ENCODE results near the gene ATP8B2. TPM values are rescaled to one million over a fixed set of nuclear protein-coding genes. Genes with fewer than 3 reads are reported as not detected.
"Not testable (repeated sequence)": the region's sequence is repeated elsewhere in the genome, so short reads cannot be mapped to it uniquely, and the experiment has no call there.

The ATP8B2 gene
- total RNA-seq, 1 experiment from 2014 or later, result 22.1 TPM

GRCh38 chr1:154304664-154305337, 20.5 kb upstream of the ATP8B2 start:
- Histone ChIP-seq H3K9me3 (ENCODE audit: control insufficient read depth in 1 of 2, insufficient read depth in 1 of 2, low read depth in 1 of 2, low read length in 2 of 2) (no peaks in the 10 kb centered on the region), H3K27ac (ENCODE audit: low read depth, low read length) (no peak overlapping the region), H3K9ac (ENCODE audit: low read length) (no peak overlapping the region), H3K4me2 (ENCODE audit: low read length) (no peak overlapping the region), H3K27me3 (ENCODE audit: insufficient read depth, low read length) (no peaks in the 10 kb centered on the region), H3K4me3 (replicated peaks in 1 of 2; ENCODE audit: low read depth in 1 of 2, low read length in 2 of 2) (no peak overlapping the region), H3K36me3 (ENCODE audit: control insufficient read depth in 1 of 2, insufficient read depth in 2 of 2, low read length in 2 of 2) (no peaks in the 10 kb centered on the region), H4K20me1 (ENCODE audit: insufficient read depth) (no peaks in the 10 kb centered on the region), H3K9me2 (ENCODE audit: insufficient read depth) (no peaks in the 10 kb centered on the region), H3K4me1 (ENCODE audit: control insufficient read depth in 1 of 2, insufficient read depth in 2 of 2, low read length in 2 of 2) (no peaks in the 10 kb centered on the region), H3K79me2 (ENCODE audit: insufficient read depth, low read length) (no peaks in the 10 kb centered on the region), H2AFZ (ENCODE audit: low read depth, low read length, poor library complexity, severe bottlenecking) (no peak overlapping the region)
- ATAC-seq (no peak; the same call in 1 of the 2 replicates), DNase-seq (ENCODE audit: low read depth, low spot score) (no peak)
- BruUV-seq (replicated peaks), result no TSS peak
- intact Hi-C loops (cut with micrococcal nuclease), result no loop called here
- ChIA-PET CTCF (no interaction called here), POLR2A (no interaction called here), RAD21 (ENCODE audit: low non-redundant PET in 1 of 2, low total read pairs in 2 of 2, uncharacterized antibody in 2 of 2, unreplicated experiment in 2 of 2) (no interaction called here)
- no peak for TF ChIP-seq EGR1 (IDR thresholded peaks at IDR 0.05; ENCODE audit: low read depth)

- no peaks in the 10 kb centered on the region for H3K36me3 ChIP-seq (ENCODE audit: control insufficient read depth in 1 of 2, insufficient read depth in 2 of 2, low read length in 2 of 2)
- POLR2A ChIA-PET, result no interaction called here
Measured at GRCh38 chr1:154306151-154306550, 19.2 kb upstream of the ATP8B2 start.

GRCh38 chr1:154307670-154308270, 17.6 kb upstream of the ATP8B2 start:
- H3K9ac ChIP-seq (ENCODE audit: low read length); H3K27ac ChIP-seq (ENCODE audit: low read depth, low read length); H3K4me3 ChIP-seq (replicated peaks in 1 of 2; ENCODE audit: low read depth in 1 of 2, low read length in 2 of 2); H3K36me3 ChIP-seq (ENCODE audit: control insufficient read depth in 1 of 2, insufficient read depth in 2 of 2, low read length in 2 of 2); H2AFZ ChIP-seq (ENCODE audit: low read depth, low read length, poor library complexity, severe bottlenecking); DNase-seq (ENCODE audit: low read depth, low spot score); H3K4me2 ChIP-seq (ENCODE audit: low read length); POLR2A ChIA-PET; CTCF ChIA-PET; H3K4me1 ChIP-seq (ENCODE audit: control insufficient read depth in 1 of 2, insufficient read depth in 2 of 2, low read length in 2 of 2); H3K27me3 ChIP-seq (ENCODE audit: insufficient read depth, low read length); H4K20me1 ChIP-seq (ENCODE audit: insufficient read depth); H3K9me2 ChIP-seq (ENCODE audit: insufficient read depth); H3K79me2 ChIP-seq (ENCODE audit: insufficient read depth, low read length); intact Hi-C loops (cut with micrococcal nuclease); H3K9me3 ChIP-seq (ENCODE audit: control insufficient read depth in 1 of 2, insufficient read depth in 1 of 2, low read depth in 1 of 2, low read length in 2 of 2); RAD21 ChIA-PET (ENCODE audit: low non-redundant PET in 1 of 2, low total read pairs in 2 of 2, uncharacterized antibody in 2 of 2, unreplicated experiment in 2 of 2); ATAC-seq; BruUV-seq (replicated peaks): not testable (repeated sequence)

More at GRCh38 chr1:154306151-154306550, 19.2 kb upstream of the ATP8B2 start:
- no peaks in the 10 kb centered on the region for H3K9me3 ChIP-seq (ENCODE audit: control insufficient read depth in 1 of 2, insufficient read depth in 1 of 2, low read depth in 1 of 2, low read length in 2 of 2)
- H3K4me2 ChIP-seq (ENCODE audit: low read length), result no peak overlapping the region
- H3K79me2 ChIP-seq (ENCODE audit: insufficient read depth, low read length), result no peaks in the 10 kb centered on the region
- no peaks in the 10 kb centered on the region for H3K4me1 ChIP-seq (ENCODE audit: control insufficient read depth in 1 of 2, insufficient read depth in 2 of 2, low read length in 2 of 2)
- H4K20me1 ChIP-seq (ENCODE audit: insufficient read depth), result no peaks in the 10 kb centered on the region
- H3K4me3 ChIP-seq (replicated peaks in 1 of 2; ENCODE audit: low read depth in 1 of 2, low read length in 2 of 2), result no peak overlapping the region
- DNase-seq (ENCODE audit: low read depth, low spot score) (no peak), ATAC-seq (no peak)
- H3K27me3 ChIP-seq (ENCODE audit: insufficient read depth, low read length), result no peaks in the 10 kb centered on the region
- H2AFZ ChIP-seq (ENCODE audit: low read depth, low read length, poor library complexity, severe bottlenecking), result no peak overlapping the region
- no peak overlapping the region for H3K27ac ChIP-seq (ENCODE audit: low read depth, low read length)
- ChIA-PET CTCF (no interaction called here), RAD21 (ENCODE audit: low non-redundant PET in 1 of 2, low total read pairs in 2 of 2, uncharacterized antibody in 2 of 2, unreplicated experiment in 2 of 2) (no interaction called here)
- H3K9ac ChIP-seq (ENCODE audit: low read length), result no peak overlapping the region
- intact Hi-C loops (cut with micrococcal nuclease), result no loop called here
- no peak for TF ChIP-seq POLR2A (IDR thresholded peaks at IDR 0.05; ENCODE audit: borderline replicate concordance, extremely low read depth, insufficient read depth, insufficient read length)
- no peak for TF ChIP-seq RAD21 (IDR thresholded peaks at IDR 0.05; ENCODE audit: low read depth)
- TF ChIP-seq REST (IDR thresholded peaks at IDR 0.05; ENCODE audit: low read depth), result no peak
- TF ChIP-seq SP1 (IDR thresholded peaks at IDR 0.05; ENCODE audit: low read depth), result no peak
- no peaks in the 10 kb centered on the region for H3K9me2 ChIP-seq (ENCODE audit: insufficient read depth)
- no TSS peak for BruUV-seq (replicated peaks)
